Measurements from ENCODE around the gene CT45A1. TPM values are rescaled to one million over a fixed set of nuclear protein-coding genes. Genes with fewer than 3 reads are reported as not detected.

Gene CT45A1
- total and polyA plus RNA-seq, 2 donors (not counting 3 experiments of a cell fraction or from before 2014, with no cell fraction given), result not detected

DNA sequence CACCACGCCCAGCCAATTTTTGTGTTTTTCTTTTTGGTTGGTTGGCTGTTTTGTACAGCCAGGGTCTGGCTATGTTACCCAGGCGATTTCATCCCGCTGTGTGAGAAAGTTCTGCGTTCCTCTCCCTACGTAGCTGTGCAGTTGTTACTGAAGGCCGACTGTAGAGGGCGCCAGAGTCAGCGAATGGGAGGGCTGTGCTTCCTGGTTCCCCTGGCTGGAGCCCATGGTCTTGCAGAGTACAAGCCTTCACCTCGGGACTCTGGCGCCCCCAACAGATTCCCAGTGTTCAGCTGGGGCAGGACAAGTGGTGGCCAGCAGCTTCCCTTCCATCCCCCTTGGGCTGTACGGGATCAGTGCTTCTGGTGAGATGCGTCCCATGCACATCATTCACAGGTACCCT, 5.6 kb upstream of the CT45A1 start:
- H3K79me2 ChIP-seq (ENCODE audit: control insufficient read depth, insufficient read depth, low read length), result no peaks in the 10 kb centered on the region
- H2AFZ ChIP-seq (ENCODE audit: low read depth, low read length), result no peak overlapping the region
- BruUV-seq (replicated peaks), result no TSS peak
- DNase-seq (ENCODE audit: low read depth, low spot score), result peak; percentile 7
- no peak for FAIRE-seq
- no peaks in the 10 kb centered on the region for H3K4me1 ChIP-seq (ENCODE audit: control insufficient read depth, extremely low read depth, insufficient read depth, low read length)
- no peak overlapping the region for H3K27ac ChIP-seq (ENCODE audit: insufficient read depth, low read depth, low read length)
- dilution Hi-C loops (cut with MboI; ENCODE audit: extremely low pct_ligation_motif_present, low sequenced_read_pairs) (no loop called here), intact Hi-C loops (cut with micrococcal nuclease) (no loop called here)
- no peak overlapping the region for H3K4me2 ChIP-seq (ENCODE audit: insufficient read depth, low read length)
- TF ChIP-seq POLR2AphosphoS5 (IDR thresholded peaks at IDR 0.05; ENCODE audit: insufficient read depth, low read depth, low read length), result no peak
- TF ChIP-seq CTCF (IDR thresholded peaks at IDR 0.05; ENCODE audit: extremely low read depth in 1 of 2, insufficient read depth in 1 of 2, low read depth in 1 of 2, low read length in 2 of 2), result peak in 1 of 2 donors; percentile 39
- no peak for TF ChIP-seq MAX (IDR thresholded peaks at IDR 0.05; ENCODE audit: insufficient read depth, insufficient read length)
- no peaks in the 10 kb centered on the region for H3K9me1 ChIP-seq (replicated peaks; ENCODE audit: control insufficient read depth, extremely low read depth, insufficient read depth, low read length)
- H3K9me3 ChIP-seq (replicated peaks; ENCODE audit: control insufficient read depth, insufficient read depth, low read length), result no peaks in the 10 kb centered on the region
- H3K4me3 ChIP-seq (replicated peaks in 1 of 3; ENCODE audit: insufficient read depth in 1 of 3, low read depth in 1 of 3, low read length in 3 of 3), result no peak overlapping the region
- no peaks in the 10 kb centered on the region for H3K27me3 ChIP-seq (ENCODE audit: control insufficient read depth in 2 of 2, insufficient read depth in 2 of 2, low read length in 2 of 2)
- H3K9ac ChIP-seq (replicated peaks; ENCODE audit: extremely low read depth, insufficient read depth, low read length), result no peak overlapping the region
- CTCF ChIA-PET, result no interaction called here
- POLR2A ChIA-PET, result no interaction called here
- no peaks in the 10 kb centered on the region for H3K36me3 ChIP-seq (ENCODE audit: control insufficient read depth in 2 of 2, extremely low read depth in 1 of 2, insufficient read depth in 2 of 2, low read length in 2 of 2)
- no peaks in the 10 kb centered on the region for H4K20me1 ChIP-seq (replicated peaks; ENCODE audit: control insufficient read depth, extremely low read depth, insufficient read depth, low read length)

GRCh38 chrX:135713795-135714194, 356 bp downstream of the CT45A1 start:
- Histone ChIP-seq H4K20me1 (replicated peaks; ENCODE audit: control insufficient read depth, extremely low read depth, insufficient read depth, low read length) (no peaks in the 10 kb centered on the region), H2AFZ (ENCODE audit: low read depth, low read length) (no peak overlapping the region), H3K4me1 (ENCODE audit: control insufficient read depth, extremely low read depth, insufficient read depth, low read length) (no peaks in the 10 kb centered on the region), H3K9me3 (replicated peaks; ENCODE audit: control insufficient read depth, insufficient read depth, low read length) (no peaks in the 10 kb centered on the region), H3K9ac (replicated peaks; ENCODE audit: extremely low read depth, insufficient read depth, low read length) (no peak overlapping the region), H3K27ac (ENCODE audit: insufficient read depth, low read depth, low read length) (no peak overlapping the region), H3K4me3 (replicated peaks in 1 of 3; ENCODE audit: insufficient read depth in 1 of 3, low read depth in 1 of 3, low read length in 3 of 3) (no peak overlapping the region), H3K27me3 (ENCODE audit: control insufficient read depth in 2 of 2, insufficient read depth in 2 of 2, low read length in 2 of 2) (no peaks in the 10 kb centered on the region), H3K36me3 (ENCODE audit: control insufficient read depth in 2 of 2, extremely low read depth in 1 of 2, insufficient read depth in 2 of 2, low read length in 2 of 2) (no peaks in the 10 kb centered on the region), H3K9me1 (replicated peaks; ENCODE audit: control insufficient read depth, extremely low read depth, insufficient read depth, low read length) (no peaks in the 10 kb centered on the region), H3K4me2 (ENCODE audit: insufficient read depth, low read length) (no peak overlapping the region), H3K79me2 (ENCODE audit: control insufficient read depth, insufficient read depth, low read length) (no peaks in the 10 kb centered on the region)
- ChIA-PET CTCF (no interaction called here), POLR2A (no interaction called here)
- TF ChIP-seq GATA2 (IDR thresholded peaks at IDR 0.05; ENCODE audit: insufficient read depth, insufficient read length, low read depth, low read length) (no peak), JUN (IDR thresholded peaks at IDR 0.05; ENCODE audit: borderline replicate concordance, insufficient read depth, insufficient read length, low read depth) (no peak), MYC (IDR thresholded peaks at IDR 0.05; ENCODE audit: low read depth, low read length) (no peak), POLR2AphosphoS5 (IDR thresholded peaks at IDR 0.05; ENCODE audit: insufficient read depth, low read depth, low read length) (no peak), CTCF (IDR thresholded peaks at IDR 0.05; ENCODE audit: extremely low read depth in 1 of 2, insufficient read depth in 1 of 2, low read depth in 1 of 2, low read length in 2 of 2) (no peak), FOS (IDR thresholded peaks at IDR 0.05; ENCODE audit: borderline replicate concordance, insufficient read depth, low read length) (no peak), EZH2 (IDR thresholded peaks at IDR 0.05; ENCODE audit: borderline replicate concordance, low read depth, low read length, severe bottlenecking) (no peak), MAX (IDR thresholded peaks at IDR 0.05; ENCODE audit: insufficient read depth, insufficient read length) (no peak), POLR2A (IDR thresholded peaks at IDR 0.05; ENCODE audit: low read depth, low read length) (no peak)
- no peak for DNase-seq (ENCODE audit: low read depth, low spot score)
- intact Hi-C loops (cut with micrococcal nuclease) (no loop called here), dilution Hi-C loops (cut with MboI; ENCODE audit: extremely low pct_ligation_motif_present, low sequenced_read_pairs) (no loop called here)
- no peak for FAIRE-seq
- BruUV-seq (replicated peaks), result no TSS peak
